B cell (primary cell): Measurements from ENCODE around the gene PRR14L.

ENCODE experiments used
- CTCF ChIP-seq: fragments of 200-600 bp; IDR thresholded peaks from one replicate; pipeline ENCODE4 v1.8.0; 2022; ENCODE audit warnings: antibody characterized with exemption, mild to moderate bottlenecking
- EZH2 ChIP-seq: IDR thresholded peaks from 2 replicates; pipeline ENCODE4 v1.6.1; 2012; ENCODE audit warnings: borderline replicate concordance, low read depth, mild to moderate bottlenecking, moderate library complexity, low read length; ENCODE audit not compliant: insufficient read depth, poor library complexity, severe bottlenecking

- TF ChIP-seq CTCF (no peak), EZH2 (no peak)
Measured at GRCh38 chr22:31790240-31790639, 40.3 kb upstream of the PRR14L start.
